C4-2B (cell line): ENCODE data around the gene ZNF138.

Experiments
- ZFX ChIP-seq: fragments of 450-650 bp; IDR thresholded peaks from 2 replicates; pipeline ENCODE4 v1.6.1; 2017
- TF ChIP-seq, protein P1 (sequence below): fragments of 450-650 bp; conservative IDR thresholded peaks from 2 replicates; pipeline ENCODE4 v1.5.1; 2017; ENCODE audit warnings: mild to moderate bottlenecking

DNA sequence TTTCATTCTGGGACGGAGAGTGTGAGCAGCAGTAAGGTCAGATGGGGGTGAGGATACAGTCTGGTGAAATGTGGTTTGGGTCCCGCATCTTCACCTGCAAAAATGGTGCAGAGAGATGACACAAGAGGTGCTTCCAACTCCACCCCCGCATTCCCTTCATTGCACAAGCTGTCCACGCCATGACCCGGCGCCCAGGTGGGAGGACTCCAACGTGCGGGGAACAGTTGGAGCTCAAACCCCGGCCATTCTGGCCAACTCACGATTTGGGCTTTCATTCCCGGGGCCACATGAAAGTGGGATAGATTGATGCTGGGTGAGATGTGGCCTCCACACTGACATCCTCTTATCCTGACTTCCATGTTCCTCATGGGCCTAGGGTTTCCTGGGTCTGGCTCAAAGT lies 74.3 kb downstream of the ZNF138 start:
- TF ChIP-seq, protein P1, sequence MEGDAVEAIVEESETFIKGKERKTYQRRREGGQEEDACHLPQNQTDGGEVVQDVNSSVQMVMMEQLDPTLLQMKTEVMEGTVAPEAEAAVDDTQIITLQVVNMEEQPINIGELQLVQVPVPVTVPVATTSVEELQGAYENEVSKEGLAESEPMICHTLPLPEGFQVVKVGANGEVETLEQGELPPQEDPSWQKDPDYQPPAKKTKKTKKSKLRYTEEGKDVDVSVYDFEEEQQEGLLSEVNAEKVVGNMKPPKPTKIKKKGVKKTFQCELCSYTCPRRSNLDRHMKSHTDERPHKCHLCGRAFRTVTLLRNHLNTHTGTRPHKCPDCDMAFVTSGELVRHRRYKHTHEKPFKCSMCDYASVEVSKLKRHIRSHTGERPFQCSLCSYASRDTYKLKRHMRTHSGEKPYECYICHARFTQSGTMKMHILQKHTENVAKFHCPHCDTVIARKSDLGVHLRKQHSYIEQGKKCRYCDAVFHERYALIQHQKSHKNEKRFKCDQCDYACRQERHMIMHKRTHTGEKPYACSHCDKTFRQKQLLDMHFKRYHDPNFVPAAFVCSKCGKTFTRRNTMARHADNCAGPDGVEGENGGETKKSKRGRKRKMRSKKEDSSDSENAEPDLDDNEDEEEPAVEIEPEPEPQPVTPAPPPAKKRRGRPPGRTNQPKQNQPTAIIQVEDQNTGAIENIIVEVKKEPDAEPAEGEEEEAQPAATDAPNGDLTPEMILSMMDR: no peak
- no peak for TF ChIP-seq ZFX
